Keratinocyte (primary cell): Measurements from ENCODE around the gene CPT2. TPM values are rescaled to one million over a fixed set of nuclear protein-coding genes. Genes with fewer than 3 reads are reported as not detected.

Experiments
- DNase-seq: peaks from one replicate; pipeline ENCODE4 v3.0.0-alpha.2; 2011; ENCODE audit warnings: low read depth, missing footprints, low spot score
- FAIRE-seq: peaks from 2 replicates; lab custom pipeline; 2011; peaks lifted over from hg19 to GRCh38; lab: Jason Lieb, UNC
- H2AFZ ChIP-seq: 2 replicates; pipeline ENCODE4 v1.6.0; 2012; ENCODE audit warnings: low read length, control low read depth, inconsistent platforms; ENCODE audit not compliant: control insufficient read depth
- H3K27ac ChIP-seq: 2 replicates; pipeline ENCODE4 v1.5.1; 2011; ENCODE audit warnings: low read length; ENCODE audit not compliant: control insufficient read depth, insufficient read depth
- H3K27me3 ChIP-seq: 3 replicates; pipeline ENCODE4 v1.6.0; 2011; ENCODE audit warnings: low read length; ENCODE audit not compliant: control insufficient read depth, insufficient read depth; ENCODE audit errors: extremely low read depth
- H3K36me3 ChIP-seq, 2 experiments: 2 replicates in 1 of 2; 3 replicates in 1 of 2; pipeline ENCODE4 v1.5.1; 2011; ENCODE audit warnings: low read length in 2 of 2, mild to moderate bottlenecking in 1 of 2; ENCODE audit not compliant: control insufficient read depth in 2 of 2, insufficient read depth in 2 of 2; ENCODE audit errors: extremely low read depth in 1 of 2
- H3K4me1 ChIP-seq: 3 replicates; pipeline ENCODE4 v1.5.1; 2011; ENCODE audit warnings: low read length; ENCODE audit not compliant: control insufficient read depth, insufficient read depth; ENCODE audit errors: extremely low read depth
- H3K4me2 ChIP-seq: 3 replicates; pipeline ENCODE4 v1.6.0; 2011; ENCODE audit warnings: low read depth, low read length; ENCODE audit not compliant: control insufficient read depth, insufficient read depth; ENCODE audit errors: extremely low read depth
- H3K4me3 ChIP-seq, 3 experiments: fragments of 200-600 bp in 1 of 3; sonication (generic) in 1 of 3; 2 replicates in 2 of 3; 3 replicates in 1 of 3; pipeline ENCODE4 v1.5.1; 2011 to 2016; ENCODE audit warnings: low read length in 3 of 3, mild to moderate bottlenecking in 3 of 3, control low read depth in 2 of 3, inconsistent platforms in 1 of 3, low read depth in 1 of 3, mixed read lengths in 1 of 3, mixed run types in 1 of 3, moderate library complexity in 1 of 3; ENCODE audit not compliant: control insufficient read depth in 2 of 3, insufficient read depth in 2 of 3; ENCODE audit errors: extremely low read depth in 1 of 3
- H3K79me2 ChIP-seq: 2 replicates; pipeline ENCODE4 v1.6.0; 2012; ENCODE audit warnings: low read length; ENCODE audit not compliant: control insufficient read depth, insufficient read depth
- H3K9ac ChIP-seq: 3 replicates; pipeline ENCODE4 v1.6.0; 2011; ENCODE audit warnings: low read length; ENCODE audit not compliant: control insufficient read depth, insufficient read depth; ENCODE audit errors: extremely low read depth
- H3K9me1 ChIP-seq: 3 replicates; pipeline ENCODE4 v1.6.0; 2011; ENCODE audit warnings: low read length; ENCODE audit not compliant: control insufficient read depth, insufficient read depth; ENCODE audit errors: extremely low read depth
- H3K9me3 ChIP-seq: 2 replicates; pipeline ENCODE4 v1.5.1; 2012; ENCODE audit warnings: low read depth, low read length; ENCODE audit not compliant: control insufficient read depth
- H4K20me1 ChIP-seq: 3 replicates; pipeline ENCODE4 v1.6.0; 2011; ENCODE audit warnings: low read length; ENCODE audit not compliant: control insufficient read depth, insufficient read depth; ENCODE audit errors: extremely low read depth
- CTCF ChIP-seq, 3 experiments: IDR thresholded peaks in 1 of 3; conservative IDR thresholded peaks in 1 of 3; optimal IDR thresholded peaks in 1 of 3; 2 replicates in 2 of 3; 3 replicates in 1 of 3; pipeline versions ENCODE3 to v1.5.1; 2011; ENCODE audit warnings: low read length in 3 of 3, mild to moderate bottlenecking in 3 of 3, moderate library complexity in 2 of 3, control low read depth in 1 of 3, inconsistent platforms in 1 of 3; ENCODE audit not compliant: insufficient read depth in 2 of 3; ENCODE audit errors: extremely low read depth in 1 of 3
- EZH2 ChIP-seq: IDR thresholded peaks from one replicate; pipeline ENCODE4 v1.6.1; 2012; ENCODE audit warnings: inconsistent platforms, mild to moderate bottlenecking, low read length, moderate library complexity
- dilution Hi-C: fragments of 300-500 bp; cut with MboI; formaldehyde crosslinking; loops from one replicate; pipeline ENCODE4 v1.7.0; 2020; ENCODE audit warnings: low sequenced_read_pairs; ENCODE audit not compliant: extremely low pct_ligation_motif_present
- polyA plus RNA-seq, 5 experiments: library from polyadenylated mRNA; depleted of rRNA in 3 of 5; stranded (reverse) in 3 of 5; stranded (forward) in 1 of 5; unstranded in 1 of 5; fragments of >200 nt; gene quantifications; 1 replicate in 1 of 5; 2 replicates in 3 of 5; 3 replicates in 1 of 5; pipeline versions ENCODE4 v1.2.1 to v1.2.3, GENCODE V29; 2011 to 2012; ENCODE audit warnings: missing spikeins in 2 of 5, low read depth in 1 of 5, low replicate concordance in 1 of 5

The CPT2 gene
- polyA plus RNA-seq, 1 donor (not counting 4 experiments of a cell fraction or from before 2014, with no cell fraction given), result 16.6 TPM

GRCh38 chr1:53165408-53165961 lies 31.1 kb upstream of the CPT2 start:
- Histone ChIP-seq H3K4me2 (no peak overlapping the region), H3K9me3 (no peaks in the 10 kb centered on the region), H3K9ac (no peak overlapping the region), H2AFZ (no peak overlapping the region), H3K9me1 (no peaks in the 10 kb centered on the region), H3K27ac (no peak overlapping the region), H3K36me3 (no peaks in the 10 kb centered on the region), H3K27me3 (peaks cover 7% of the 10 kb centered on the region), H3K79me2 (no peaks in the 10 kb centered on the region), H3K4me1 (no peaks in the 10 kb centered on the region), H4K20me1 (no peaks in the 10 kb centered on the region), H3K4me3 (no peak overlapping the region)
- dilution Hi-C loops, result no loop called here
- no peak for FAIRE-seq
- no peak for DNase-seq
- TF ChIP-seq CTCF (optimal IDR thresholded peaks at IDR 0.05 in 1 of 3, IDR thresholded peaks at IDR 0.05 in 1 of 3, conservative IDR thresholded peaks at IDR 0.05 in 1 of 3; ENCODE audit: extremely low read depth in 1 of 3, insufficient read depth in 2 of 3, low read length in 3 of 3) (no peak), EZH2 (no peak)

- no peaks in the 10 kb centered on the region for H3K36me3 ChIP-seq
- no peaks in the 10 kb centered on the region for H3K79me2 ChIP-seq
- no peak for DNase-seq
- no peaks in the 10 kb centered on the region for H4K20me1 ChIP-seq
- no peaks in the 10 kb centered on the region for H3K9me3 ChIP-seq
- no peaks in the 10 kb centered on the region for H3K9me1 ChIP-seq
- no peak overlapping the region for H3K4me3 ChIP-seq
- H3K27me3 ChIP-seq, result peaks cover 7% of the 10 kb centered on the region
- no peak overlapping the region for H3K27ac ChIP-seq
- TF ChIP-seq CTCF (optimal IDR thresholded peaks at IDR 0.05 in 1 of 3, IDR thresholded peaks at IDR 0.05 in 1 of 3, conservative IDR thresholded peaks at IDR 0.05 in 1 of 3; ENCODE audit: extremely low read depth in 1 of 3, insufficient read depth in 2 of 3, low read length in 3 of 3), result no peak
- TF ChIP-seq EZH2, result no peak
- dilution Hi-C loops, result no loop called here
- no peaks in the 10 kb centered on the region for H3K4me1 ChIP-seq
- no peak overlapping the region for H3K9ac ChIP-seq
- H2AFZ ChIP-seq, result no peak overlapping the region
- H3K4me2 ChIP-seq, result no peak overlapping the region
- no peak for FAIRE-seq
Observed at GRCh38 chr1:53166366-53166765, 30.3 kb upstream of the CPT2 start.
